HG02885 (cell line): ENCODE data around the gene RPL18.

ENCODE experiments used
- ATAC-seq: cut with Tn5 transposase; IDR thresholded peaks from one replicate; pipeline ENCODE4 v1.9.1; 2021; ENCODE audit warnings: mild to moderate bottlenecking; ENCODE audit not compliant: unreplicated experiment, poor library complexity

The RPL18 gene

DNA sequence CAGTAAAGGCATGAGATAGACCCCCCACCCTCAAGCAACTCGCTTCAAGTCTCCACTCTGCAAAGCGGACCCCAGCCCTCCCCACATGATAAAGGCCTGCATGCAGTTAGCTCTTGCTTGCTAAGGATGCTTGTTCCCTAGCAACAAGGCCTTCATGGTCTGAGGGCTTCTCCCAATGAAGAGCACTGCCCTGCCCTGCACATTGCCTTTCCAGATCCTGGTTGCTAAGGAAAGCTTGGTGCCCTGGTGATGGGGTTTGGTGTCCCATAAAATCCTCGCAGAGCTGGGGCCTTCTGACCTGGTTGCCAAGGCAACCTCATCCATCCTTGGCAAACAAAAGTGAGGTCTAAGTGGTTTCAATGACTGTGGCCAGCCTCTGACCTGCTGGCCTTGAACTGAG is 12.2 kb upstream of the RPL18 start:
- ATAC-seq, result no peak

DNA sequence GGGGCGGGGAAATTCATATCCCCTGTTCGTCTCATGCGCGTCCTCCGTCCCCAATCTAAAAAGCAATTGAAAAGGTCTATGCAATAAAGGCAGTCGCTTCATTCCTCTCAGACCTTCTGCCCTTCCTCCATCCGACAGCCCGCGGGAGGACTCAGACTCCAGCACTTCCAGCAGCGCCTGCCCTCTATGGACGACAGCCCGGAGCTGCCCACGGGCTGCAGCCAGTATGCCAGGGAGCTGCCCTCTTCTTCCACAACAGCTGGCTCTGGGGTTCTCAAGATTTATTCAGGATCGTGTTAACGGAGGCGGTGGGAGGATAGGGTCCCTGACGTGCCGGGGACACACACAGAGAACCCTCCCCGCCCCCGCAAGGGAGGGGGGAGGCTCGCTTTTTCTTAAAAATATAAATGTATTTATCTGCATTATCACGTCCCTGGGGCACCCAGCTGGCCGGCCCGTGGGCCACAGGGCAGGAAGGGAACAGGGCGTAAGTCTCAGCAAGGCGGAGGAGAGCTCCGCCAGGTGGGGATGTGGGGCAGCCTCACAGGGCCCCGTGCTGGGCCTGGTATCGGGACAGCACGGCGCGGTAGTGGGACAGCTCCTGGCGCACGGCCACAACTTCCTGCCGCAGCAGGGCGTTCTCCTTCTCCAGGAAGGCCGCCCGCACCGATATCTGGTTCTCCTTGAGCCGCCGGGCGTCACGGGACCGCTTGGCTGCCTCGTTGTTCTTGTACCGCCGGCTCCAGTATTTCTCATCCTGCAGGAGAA is 11.5 kb upstream of the RPL18 start:
- no peak for ATAC-seq

- ATAC-seq, result no peak
Observed at GRCh38 chr19:48629599-48630295, 10.8 kb upstream of the RPL18 start.

DNA sequence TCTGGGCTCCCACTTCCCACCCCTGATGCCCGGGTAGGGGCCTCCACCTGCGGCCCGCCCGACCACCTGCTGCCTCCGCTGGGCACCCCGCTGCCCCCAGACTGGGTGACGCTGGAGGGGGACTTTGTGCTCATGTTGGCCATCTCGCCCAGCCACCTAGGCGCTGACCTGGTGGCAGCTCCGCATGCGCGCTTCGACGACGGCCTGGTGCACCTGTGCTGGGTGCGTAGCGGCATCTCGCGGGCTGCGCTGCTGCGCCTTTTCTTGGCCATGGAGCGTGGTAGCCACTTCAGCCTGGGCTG is 10.3 kb upstream of the RPL18 start:
- no peak for ATAC-seq

GRCh38 chr19:48628486-48629296 is 9.7 kb upstream of the RPL18 start:
- ATAC-seq, result no peak

GRCh38 chr19:48627865-48628314 is 8.9 kb upstream of the RPL18 start:
- no peak for ATAC-seq

GRCh38 chr19:48627201-48627864 is 8.4 kb upstream of the RPL18 start:
- ATAC-seq, result no peak

GRCh38 chr19:48625891-48626327 is 6.9 kb upstream of the RPL18 start:
- no peak for ATAC-seq

DNA sequence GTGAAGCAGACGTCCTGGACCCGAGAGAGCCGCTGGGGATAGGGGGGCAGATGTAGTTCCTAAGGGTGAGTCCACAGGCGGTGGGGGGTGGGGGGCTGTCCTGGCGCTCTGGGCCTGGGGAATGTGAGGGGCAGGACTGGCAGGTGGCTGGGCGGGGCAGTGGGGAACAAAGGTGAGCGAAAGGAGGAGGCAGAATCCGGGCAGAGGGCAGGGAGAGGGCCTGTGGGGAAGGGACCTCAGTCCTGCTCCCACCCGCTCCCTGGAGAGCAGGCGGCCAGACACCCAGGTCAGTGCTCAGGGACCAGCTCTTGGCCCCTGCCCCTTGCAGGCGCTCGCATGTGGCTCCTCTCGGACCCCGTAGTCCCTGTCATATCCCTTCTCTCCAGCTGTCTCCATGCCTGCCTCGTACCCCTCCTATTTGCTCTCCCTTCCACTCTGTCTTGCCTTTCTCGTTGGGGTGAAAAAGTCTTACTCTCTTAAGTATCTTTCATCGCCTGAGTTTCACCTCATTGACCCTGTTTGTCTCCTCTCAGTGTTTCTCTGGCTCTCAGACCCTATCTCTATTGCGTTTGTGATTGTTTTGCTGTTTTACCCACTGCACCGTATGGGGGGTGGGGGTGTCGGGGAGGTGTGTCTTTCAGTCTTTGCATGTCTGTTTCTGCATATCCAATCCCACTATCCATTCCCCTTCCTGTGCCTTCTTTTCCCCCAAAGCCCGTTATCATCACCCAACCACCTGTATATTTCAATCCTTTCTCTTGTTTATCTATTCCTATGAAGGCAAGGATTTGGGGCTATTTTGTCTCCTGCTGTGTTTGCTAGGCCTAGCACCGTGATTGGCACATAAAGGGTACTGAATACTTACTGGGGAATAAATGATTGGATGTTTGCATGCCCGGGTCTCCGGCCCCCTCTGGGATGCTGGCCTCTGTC is 6.1 kb upstream of the RPL18 start:
- ATAC-seq, result no peak

DNA sequence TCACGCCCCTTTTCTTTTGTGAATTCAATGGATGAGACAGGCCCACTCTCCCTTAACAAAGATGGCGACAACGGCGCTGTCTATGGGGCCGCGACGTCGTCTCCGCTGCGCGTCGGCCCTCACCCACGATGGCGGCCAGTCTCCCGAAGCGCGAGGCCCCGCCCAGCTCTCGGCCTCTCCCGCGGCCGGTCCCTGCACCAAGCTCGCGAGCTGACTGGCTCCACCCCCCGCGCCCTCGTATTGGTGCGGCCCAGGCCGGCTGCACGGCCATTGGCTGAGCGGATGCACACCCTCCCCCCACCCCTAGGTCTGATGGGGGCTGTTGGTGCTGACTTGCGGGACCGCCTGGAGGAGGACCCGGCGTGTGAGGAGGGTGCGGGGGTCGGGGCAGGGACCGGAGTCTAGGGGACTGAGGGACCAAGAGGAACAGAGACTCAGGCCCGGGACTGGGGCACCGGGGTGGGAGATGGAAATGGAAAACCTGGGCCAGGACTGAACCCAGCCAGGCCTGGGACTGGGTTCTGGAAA is 5.2 kb upstream of the RPL18 start:
- peak; percentile 67 for ATAC-seq

DNA sequence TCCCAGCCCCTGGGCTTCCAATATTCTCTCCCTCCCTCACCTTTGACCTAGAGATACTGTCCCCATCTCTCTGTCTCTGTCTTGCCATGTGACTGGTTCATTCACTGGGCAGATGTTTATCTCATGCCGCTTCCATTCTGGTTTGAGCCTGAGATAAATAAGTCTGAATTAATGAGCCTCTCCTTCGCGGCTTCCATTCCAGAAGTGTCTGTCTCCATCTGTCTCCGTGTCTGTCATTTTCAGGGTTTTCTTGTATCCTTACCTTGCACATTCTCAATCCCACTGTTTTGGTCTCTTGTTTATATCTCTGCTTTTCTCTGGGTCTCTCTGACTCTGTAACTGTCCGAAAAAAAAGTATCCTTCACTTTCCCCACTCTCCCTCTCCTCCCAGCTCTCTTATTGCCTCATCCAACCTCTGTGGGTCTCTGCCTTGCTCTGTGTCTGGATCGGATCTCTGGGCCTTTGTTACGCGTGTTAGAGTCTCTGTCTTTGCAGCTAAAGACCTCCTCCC is 4.6 kb upstream of the RPL18 start:
- ATAC-seq, result no peak

- no peak for ATAC-seq
Observed at GRCh38 chr19:48619692-48620585, 961 bp upstream of the RPL18 start.

- ATAC-seq, result no peak
Observed at GRCh38 chr19:48618278-48618915, 581 bp downstream of the RPL18 start.

GRCh38 chr19:48617146-48617937 is 1.6 kb downstream of the RPL18 start:
- no peak for ATAC-seq

DNA sequence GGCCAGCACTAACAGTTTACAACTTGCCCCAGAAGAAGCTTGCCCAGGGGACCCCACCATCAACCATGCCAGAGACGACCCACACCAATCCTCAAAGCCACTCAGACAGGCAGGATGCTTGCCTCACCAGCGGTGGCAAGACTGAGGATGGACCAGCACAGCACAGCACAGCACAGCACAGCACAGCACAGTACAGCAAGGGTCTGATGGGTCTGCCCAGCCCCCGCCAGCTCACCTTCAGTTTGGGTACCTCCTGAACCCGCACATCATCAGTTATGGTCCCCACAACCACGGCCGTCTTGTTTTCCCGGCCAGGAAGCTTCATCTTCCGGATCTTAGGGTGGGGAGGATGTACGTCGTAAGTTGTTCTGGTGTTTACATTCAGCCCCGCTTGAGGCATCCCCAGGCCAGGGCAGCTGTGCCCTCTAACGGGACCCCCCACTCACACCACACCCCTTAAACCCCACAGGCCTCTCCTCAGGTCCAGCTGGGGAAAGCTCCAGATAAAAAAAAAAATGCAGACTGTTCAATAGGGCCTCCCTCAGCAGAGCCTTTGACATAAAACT is 2.4 kb downstream of the RPL18 start:
- ATAC-seq, result no peak

DNA sequence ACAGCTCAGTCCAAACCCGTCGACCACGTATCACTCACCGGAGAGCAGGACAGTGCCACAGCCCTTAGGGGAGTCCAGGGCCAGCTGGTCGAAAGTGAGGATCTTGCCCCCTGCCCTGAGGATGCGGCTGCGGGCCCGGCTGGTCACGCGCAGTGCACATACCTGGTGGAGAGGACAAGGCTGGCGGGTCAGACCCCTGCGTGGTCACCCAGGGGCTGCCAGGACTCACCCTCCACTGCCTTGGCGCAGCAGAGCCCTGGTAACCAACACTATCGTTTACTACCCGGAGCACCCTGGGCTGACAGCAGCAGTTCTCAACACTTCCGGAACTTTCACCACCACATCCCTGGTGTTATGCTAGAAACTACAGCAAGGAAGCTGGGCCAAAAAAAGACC is 2.9 kb downstream of the RPL18 start:
- ATAC-seq, result no peak
